Effector memory CD4-positive, alpha-beta T cell (primary cell): Measurements from ENCODE around the gene CSNK1A1L.

Experiments used
- DNase-seq, 3 donors: peaks; one replicate each; pipeline ENCODE4 v3.0.0-alpha.2; 2020
- H3K27ac ChIP-seq: 2 replicates; pipeline ENCODE4 v1.7.0; 2013; ENCODE audit warnings: mild to moderate bottlenecking, low read length, moderate library complexity; ENCODE audit not compliant: insufficient read depth, poor library complexity, severe bottlenecking
- H3K27me3 ChIP-seq: replicated peaks from 2 replicates; pipeline ENCODE4 v1.7.0; 2013; ENCODE audit warnings: mild to moderate bottlenecking, low read length; ENCODE audit not compliant: insufficient read depth, control insufficient read depth, poor library complexity, severe bottlenecking
- H3K36me3 ChIP-seq: 2 replicates; pipeline ENCODE4 v1.7.0; 2013; ENCODE audit warnings: mild to moderate bottlenecking, low read length, moderate library complexity; ENCODE audit not compliant: control insufficient read depth, insufficient read depth
- H3K4me1 ChIP-seq: 2 replicates; pipeline ENCODE4 v1.7.0; 2013; ENCODE audit warnings: low read length, mild to moderate bottlenecking; ENCODE audit not compliant: control insufficient read depth, insufficient read depth, poor library complexity, severe bottlenecking
- H3K4me3 ChIP-seq: 2 replicates; pipeline ENCODE4 v1.7.0; 2013; ENCODE audit warnings: low read length, low read depth, mild to moderate bottlenecking; ENCODE audit not compliant: insufficient read depth, poor library complexity, severe bottlenecking
- H3K9me3 ChIP-seq: 2 replicates; pipeline ENCODE4 v1.7.0; 2013; ENCODE audit warnings: mild to moderate bottlenecking, low read length, moderate library complexity; ENCODE audit not compliant: control insufficient read depth

The CSNK1A1L gene

GRCh38 chr13:37109051-37109678 is 3.7 kb upstream of the CSNK1A1L start:
- Histone ChIP-seq H3K27me3 (no peaks in the 10 kb centered on the region), H3K4me1 (no peaks in the 10 kb centered on the region), H3K27ac (no peak overlapping the region), H3K4me3 (no peak overlapping the region), H3K9me3 (no peaks in the 10 kb centered on the region), H3K36me3 (no peaks in the 10 kb centered on the region)
- DNase-seq, result no peak

GRCh38 chr13:37107868-37108267 is 2.4 kb upstream of the CSNK1A1L start:
- no peaks in the 10 kb centered on the region for H3K36me3 ChIP-seq
- no peaks in the 10 kb centered on the region for H3K4me1 ChIP-seq
- no peak overlapping the region for H3K4me3 ChIP-seq
- H3K27ac ChIP-seq, result no peak overlapping the region
- H3K9me3 ChIP-seq, result no peaks in the 10 kb centered on the region
- DNase-seq, result no peak
- no peaks in the 10 kb centered on the region for H3K27me3 ChIP-seq

GRCh38 chr13:37107456-37107855 is 2.0 kb upstream of the CSNK1A1L start:
- Histone ChIP-seq H3K4me1 (no peaks in the 10 kb centered on the region), H3K36me3 (no peaks in the 10 kb centered on the region), H3K9me3 (no peaks in the 10 kb centered on the region), H3K27me3 (no peaks in the 10 kb centered on the region), H3K4me3 (no peak overlapping the region), H3K27ac (no peak overlapping the region)
- DNase-seq, result no peak

- H3K4me3 ChIP-seq, result no peak overlapping the region
- no peaks in the 10 kb centered on the region for H3K4me1 ChIP-seq
- no peak for DNase-seq
- H3K9me3 ChIP-seq, result no peaks in the 10 kb centered on the region
- no peaks in the 10 kb centered on the region for H3K36me3 ChIP-seq
- H3K27me3 ChIP-seq, result no peaks in the 10 kb centered on the region
- H3K27ac ChIP-seq, result no peak overlapping the region
Observed at GRCh38 chr13:37106642-37107041, 1.2 kb upstream of the CSNK1A1L start.

GRCh38 chr13:37102896-37103295 is 2.6 kb downstream of the CSNK1A1L start:
- no peak for DNase-seq
- Histone ChIP-seq H3K4me3 (no peak overlapping the region), H3K27me3 (no peaks in the 10 kb centered on the region), H3K4me1 (no peaks in the 10 kb centered on the region), H3K36me3 (no peaks in the 10 kb centered on the region), H3K9me3 (no peaks in the 10 kb centered on the region), H3K27ac (no peak overlapping the region)

GRCh38 chr13:37101201-37101600 is 4.3 kb downstream of the CSNK1A1L start:
- no peak for DNase-seq
- H3K36me3 ChIP-seq, result no peaks in the 10 kb centered on the region
- no peak overlapping the region for H3K4me3 ChIP-seq
- no peak overlapping the region for H3K27ac ChIP-seq
- H3K9me3 ChIP-seq, result no peaks in the 10 kb centered on the region
- no peaks in the 10 kb centered on the region for H3K4me1 ChIP-seq
- no peaks in the 10 kb centered on the region for H3K27me3 ChIP-seq

GRCh38 chr13:37100731-37101130 is 4.7 kb downstream of the CSNK1A1L start:
- Histone ChIP-seq H3K27ac (no peak overlapping the region), H3K36me3 (no peaks in the 10 kb centered on the region), H3K27me3 (no peaks in the 10 kb centered on the region), H3K4me1 (no peaks in the 10 kb centered on the region), H3K9me3 (no peaks in the 10 kb centered on the region), H3K4me3 (no peak overlapping the region)
- DNase-seq, result no peak

GRCh38 chr13:37097076-37097475 is 8.4 kb downstream of the CSNK1A1L start:
- no peaks in the 10 kb centered on the region for H3K4me1 ChIP-seq
- no peaks in the 10 kb centered on the region for H3K36me3 ChIP-seq
- no peak overlapping the region for H3K27ac ChIP-seq
- H3K9me3 ChIP-seq, result no peaks in the 10 kb centered on the region
- H3K27me3 ChIP-seq, result no peaks in the 10 kb centered on the region
- DNase-seq, result no peak
- no peak overlapping the region for H3K4me3 ChIP-seq

GRCh38 chr13:37094840-37095239 is 10.6 kb downstream of the CSNK1A1L start:
- no peak for DNase-seq

GRCh38 chr13:37094099-37094498 is 11.4 kb downstream of the CSNK1A1L start:
- no peak for DNase-seq
- Histone ChIP-seq H3K27me3 (no peaks in the 10 kb centered on the region), H3K27ac (no peak overlapping the region), H3K36me3 (no peaks in the 10 kb centered on the region), H3K9me3 (no peaks in the 10 kb centered on the region), H3K4me3 (no peak overlapping the region), H3K4me1 (no peaks in the 10 kb centered on the region)

More at GRCh38 chr13:37094840-37095239, 10.6 kb downstream of the CSNK1A1L start:
- no peaks in the 10 kb centered on the region for H3K9me3 ChIP-seq
- no peak overlapping the region for H3K4me3 ChIP-seq
- no peaks in the 10 kb centered on the region for H3K27me3 ChIP-seq
- no peak overlapping the region for H3K27ac ChIP-seq
- no peaks in the 10 kb centered on the region for H3K36me3 ChIP-seq
- H3K4me1 ChIP-seq, result no peaks in the 10 kb centered on the region
